Mammary microvascular endothelial cell (primary cell): Measurements from ENCODE around the gene GJB4. TPM values are rescaled to one million over a fixed set of nuclear protein-coding genes. Genes with fewer than 3 reads are reported as not detected.

Experiments used
- total RNA-seq: library from RNA; depleted of rRNA; stranded (reverse); fragments of >200 nt; gene quantifications from 2 replicates; pipeline ENCODE4 v1.2.3, GENCODE V29; 2015

The GJB4 gene
- total RNA-seq, result not detected in 2 replicates

GRCh38 chr1:34759503-34760357, at the start of gene GJB4:
Gene GJB4, plus strand, starts transcription at chr1:34759740. Its CDS starts 1,515 bp downstream, at chr1:34761255.

GRCh38 chr1:34754964-34755637, 4.4 kb upstream of the GJB4 start, which contains the start of gene GJB5:
Gene GJB5, plus strand, starts transcription at chr1:34755047. Its CDS starts 2,284 bp downstream, at chr1:34757331.

GRCh38 chr1:34781071-34781843, 21.7 kb downstream of the GJB4 start, which contains the start of gene GJB3:
Gene GJB3, plus strand, starts transcription at chr1:34781214. Its CDS starts 3,549 bp downstream, at chr1:34784763.

GRCh38 chr1:34792868-34793727, 33.6 kb downstream of the GJB4 start, which contains the start of gene GJA4:
Gene GJA4, plus strand, starts transcription at chr1:34792999. Its CDS starts 1,215 bp downstream, at chr1:34794214.

Other genes with a start within 250 kb of the GJB4 start
- not detected in 2 replicates for gene GJB5, start 4.7 kb upstream of the GJB4 start, total RNA-seq
- not detected in 2 replicates for gene GJB3, start 21.5 kb downstream of the GJB4 start, total RNA-seq
- 0.33 and 0.98 TPM in 2 replicates for gene GJA4, start 33.3 kb downstream of the GJB4 start, total RNA-seq
- gene SMIM12, start 100.0 kb downstream of the GJB4 start, total RNA-seq, result 45.5 and 68.4 TPM in 2 replicates
- not detected in 2 replicates for gene DLGAP3, start 169.9 kb downstream of the GJB4 start, total RNA-seq
- 37.3 and 41.0 TPM in 2 replicates for gene TMEM35B, start 225.6 kb downstream of the GJB4 start, total RNA-seq